GM12801 (cell line): ENCODE data around the gene EHD2.

ENCODE experiments used
- CTCF ChIP-seq: IDR thresholded peaks from one replicate; pipeline ENCODE4 v1.5.1; 2011; ENCODE audit warnings: control low read depth; ENCODE audit not compliant: insufficient read length; ENCODE audit errors: extremely low read depth

Gene EHD2

DNA sequence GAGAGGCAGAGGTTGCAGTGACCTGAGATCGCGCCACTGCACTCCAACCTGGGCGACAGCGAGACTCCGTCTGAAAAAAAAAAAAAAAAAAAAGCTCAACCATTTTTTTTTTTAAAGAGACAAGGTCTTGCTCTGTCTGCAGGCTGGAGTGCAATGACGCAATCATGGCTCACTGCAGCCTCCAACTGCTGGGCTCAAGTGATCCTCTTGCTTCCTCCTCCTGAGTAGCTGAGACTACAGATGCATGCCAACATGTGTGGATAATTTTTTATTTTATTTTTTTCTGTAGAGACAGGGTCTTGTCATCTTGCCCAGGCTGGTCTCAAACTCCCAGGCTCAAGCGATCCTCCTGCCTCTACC, 10.3 kb downstream of the EHD2 start:
- no peak for TF ChIP-seq CTCF

DNA sequence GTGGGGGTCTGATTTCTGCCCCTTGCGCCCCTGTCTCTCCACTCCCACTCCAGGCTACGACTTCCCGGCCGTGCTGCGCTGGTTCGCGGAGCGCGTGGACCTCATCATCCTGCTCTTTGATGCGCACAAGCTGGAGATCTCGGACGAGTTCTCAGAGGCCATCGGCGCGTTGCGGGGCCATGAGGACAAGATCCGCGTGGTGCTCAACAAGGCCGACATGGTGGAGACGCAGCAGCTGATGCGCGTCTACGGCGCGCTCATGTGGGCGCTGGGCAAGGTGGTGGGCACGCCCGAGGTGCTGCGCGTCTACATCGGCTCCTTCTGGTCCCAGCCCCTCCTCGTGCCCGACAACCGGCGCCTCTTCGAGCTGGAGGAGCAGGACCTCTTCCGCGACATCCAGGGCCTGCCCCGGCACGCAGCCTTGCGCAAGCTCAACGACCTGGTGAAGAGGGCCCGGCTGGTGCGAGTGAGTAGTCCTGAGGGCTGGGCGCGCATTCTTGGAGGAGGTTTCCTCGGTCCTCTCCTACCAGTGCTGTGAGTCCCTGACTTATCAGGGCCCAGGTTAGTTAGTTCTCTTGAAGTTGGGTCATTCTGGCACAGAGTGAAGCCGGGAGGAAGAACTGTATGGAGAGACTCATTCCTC, 12.7 kb downstream of the EHD2 start:
- TF ChIP-seq CTCF, result no peak

DNA sequence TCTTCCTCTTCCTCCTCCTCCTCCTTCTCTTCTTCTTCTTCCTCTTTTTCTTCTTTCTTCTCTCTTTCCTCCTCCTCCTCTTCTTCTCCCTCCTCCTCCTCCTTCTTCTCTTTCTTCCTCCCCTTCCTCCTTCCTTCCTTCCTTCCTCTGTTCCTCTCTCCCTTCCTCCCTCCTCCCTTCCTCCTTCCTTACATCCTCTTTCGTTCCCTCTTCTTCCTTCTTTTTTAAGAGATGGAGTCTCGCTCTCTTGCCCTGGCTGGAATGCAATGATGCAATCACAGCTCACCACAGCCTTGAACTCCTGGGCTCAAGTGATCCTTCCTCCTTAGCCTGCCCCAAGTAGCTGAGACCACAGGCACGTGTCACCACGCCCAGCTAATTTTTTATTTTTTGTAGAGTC, 13.2 kb downstream of the EHD2 start:
- TF ChIP-seq CTCF, result no peak

- TF ChIP-seq CTCF, result no peak
These were observed 16.2 kb downstream of the EHD2 start for GRCh38 chr19:47729468-47729798.

GRCh38 chr19:47729799-47730520, 16.7 kb downstream of the EHD2 start:
- TF ChIP-seq CTCF, result no peak

DNA sequence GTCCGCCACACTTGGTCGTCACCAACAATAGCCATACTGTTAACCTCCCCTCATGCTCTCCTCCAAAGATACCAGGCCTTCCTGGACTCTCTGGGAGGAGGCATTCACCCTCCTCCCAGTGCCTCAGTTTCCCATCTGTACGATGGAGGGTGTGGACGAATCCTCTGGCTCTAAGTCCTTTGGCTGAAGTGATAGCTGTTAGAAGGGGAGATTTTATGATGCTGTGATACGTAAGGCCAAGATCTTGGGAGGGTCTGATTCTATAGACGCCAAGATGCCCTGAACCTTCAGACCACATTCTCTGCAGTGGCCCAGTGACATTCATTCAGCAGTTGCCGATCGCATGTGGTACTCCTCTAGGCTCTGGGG, 17.3 kb downstream of the EHD2 start:
- TF ChIP-seq CTCF, result no peak

GRCh38 chr19:47730910-47731309, 17.7 kb downstream of the EHD2 start:
- TF ChIP-seq CTCF, result no peak
